Heart left ventricle (tissue), 16 donors: ENCODE data around the gene ASTL. TPM values are rescaled to one million over a fixed set of nuclear protein-coding genes. Genes with fewer than 3 reads are reported as not detected.
A peak's percentile ranks its signal among the peaks of the same experiment; 100 is the strongest.

Source experiments
- ATAC-seq, 4 donors: fragments of 200-7000 bp; cut with Tn5 transposase; one replicate each; pipeline ENCODE4 v1.9.1; 2020 to 2022; ENCODE audit warnings: moderate library complexity in 4 of 4, mild to moderate bottlenecking in 3 of 4, moderate number of reproducible peaks in 1 of 4
- DNase-seq, 5 donors: peaks; one replicate each; pipeline ENCODE4 v3.0.0-alpha.2; 2020
- H3K27ac ChIP-seq, 12 donors: fragments of 200-600 bp; sonication (generic) in 4 of 12; one replicate each; pipeline versions ENCODE4 v1.5.0 to v1.8.0; 2016 to 2022; ENCODE audit warnings: mild to moderate bottlenecking in 2 of 12
- H3K27me3 ChIP-seq, 9 donors: fragments of 200-600 bp; sonication (generic) in 2 of 9; one replicate each; pipeline versions ENCODE4 v1.5.1 to v1.8.0; 2016 to 2022; ENCODE audit warnings: mild to moderate bottlenecking in 3 of 9
- H3K36me3 ChIP-seq, 9 donors: fragments of 200-600 bp; sonication (generic) in 2 of 9; one replicate each; pipeline versions ENCODE4 v1.5.0 to v1.8.0; 2018 to 2022; ENCODE audit warnings: mild to moderate bottlenecking in 2 of 9
- H3K4me1 ChIP-seq, 12 donors: fragments of 200-600 bp; sonication (generic) in 4 of 12; one replicate each; pipeline versions ENCODE4 v1.5.0 to v1.8.0; 2016 to 2022; ENCODE audit warnings: mild to moderate bottlenecking in 3 of 12
- H3K4me3 ChIP-seq, 12 donors: fragments of 200-600 bp; sonication (generic) in 4 of 12; one replicate each; pipeline versions ENCODE4 v1.5.0 to v1.8.0; 2017 to 2022; ENCODE audit warnings: mild to moderate bottlenecking in 9 of 12, moderate library complexity in 4 of 12
- H3K9me3 ChIP-seq, 12 donors: fragments of 200-600 bp; sonication (generic) in 4 of 12; one replicate each; pipeline versions ENCODE4 v1.5.0 to v1.8.0; 2016 to 2022; ENCODE audit warnings: mild to moderate bottlenecking in 1 of 12
- CTCF ChIP-seq, 12 donors: fragments of 200-600 bp; sonication (generic) in 4 of 12; IDR thresholded peaks; one replicate each; pipeline versions ENCODE4 v1.5.0 to v1.8.0; 2018 to 2022; ENCODE audit warnings: antibody characterized with exemption in 12 of 12, mild to moderate bottlenecking in 5 of 12
- POLR2A ChIP-seq, 2 donors: fragments of 450-650 bp; IDR thresholded peaks; one replicate each; pipeline ENCODE4 v1.6.1; 2017; ENCODE audit warnings: antibody characterized with exemption in 2 of 2, mild to moderate bottlenecking in 2 of 2, moderate library complexity in 2 of 2
- WGBS, 4 donors: extraction: QIAGEN DNeasy Blood & Tissue Kit in 2 of 4; methylation state at CpG; one replicate each; pipeline versions ENCODE4 v1.1.5 to v1.1.7; 2013 to 2018; 5-methylcytosine and 5-hydroxymethylcytosine counted together
- intact Hi-C, 10 donors: fragments of 100-400 bp; cut with DNase I; formaldehyde crosslinking; loops; one replicate each; pipeline versions ENCODE4 v1.11.1 to v1.14.2; 2022
- polyA plus RNA-seq, 2 donors: library from polyadenylated mRNA; stranded (reverse); fragments of 200-250 nt; gene quantifications; one replicate each; pipeline ENCODE4 v1.2.3, GENCODE V29; 2013
- total RNA-seq, 9 donors: library from RNA; depleted of rRNA in 2 of 9; stranded (reverse); fragments of >200 nt in 2 of 9; fragmentation: NEBNext Ultra II Directional in 3 of 9; extraction: Animal tissue kit (Norgen Biotek cat#: 25700) in 3 of 9; gene quantifications; one replicate each; pipeline versions ENCODE4 v1.1.0 to v1.2.4, GENCODE V29; 2016 to 2023
- donor health status: ischemic (EF 13 %, LVEDD 7.1; RV severe dilation, severe dysfunction).
- donor health status: healthy with polysubstance abuse.
- donor health status: DM: no; HTN: yes; CAD: no.
- donor health status: DM: no; HTN: no; CAD: no.
- donor health status: ischemic (EF 25% LVEDD 6.9; RV normal size, moderate dysfunction).
- donor health status: ischemic (EF 25% LVEDD 5.7; RV mildly dilated, moderate dysfunction).
- donor health status: healthy.
- donor health status: DM: yes; HTN: yes; CAD: no.
- donor health status: ischemic (EF 35%, LVEDD 5.7; RV mildly dilated, moderate dysfunction).
- donor health status: nonischemic (EF 11% LVEDD 7.7; RV severe dilation, severe dysfunction).
- donor health status: DM: yes; HTN: yes; CAD: no.
- donor health status: PGD.
- donor health status: ischemic (EF 29% LVEDD 5.4; RV normal size, mild dysfunction).
- donor health status: nonischemic (EF 23%, LVEDD 6.1; RV moderate dilation, normal function).

Gene ASTL
- total and polyA plus RNA-seq, 11 donors = 0.14 TPM; not detected in 10

GRCh38 chr2:96106991-96107707 is 31.2 kb downstream of the ASTL start:
- DNase-seq (peak in 1 of 5 donors; percentile 26), ATAC-seq (no peak)
- Histone ChIP-seq H3K4me3 (no peak overlapping the region), H3K4me1 (peaks cover 7 to 56% (median 33%) of the 10 kb centered on the region in 12 donors), H3K36me3 (no peaks in the 10 kb centered on the region), H3K27me3 (no peaks in the 10 kb centered on the region), H3K27ac (peak overlapping the region in 4 of 12 donors; percentile 65 to 94 (median 88)), H3K9me3 (peaks cover 0 to 16% (median 10%) of the 10 kb centered on the region in 12 donors)
- TF ChIP-seq CTCF (IDR thresholded peaks at IDR 0.05) (no peak), POLR2A (IDR thresholded peaks at IDR 0.05) (no peak)
- WGBS, 4 donors = 70 to 85% (median 79%) methylated on average over 9 of the region's 9 CpGs
- intact Hi-C loops = no loop called here

GRCh38 chr2:96105994-96106715 is 32.1 kb downstream of the ASTL start:
- 96 to 98% (median 97%) methylated on average over 8 of the region's 8 CpGs for WGBS, 4 donors
- Histone ChIP-seq H3K27me3 (no peaks in the 10 kb centered on the region), H3K9me3 (peaks cover 0 to 16% (median 10%) of the 10 kb centered on the region in 12 donors), H3K4me3 (no peak overlapping the region), H3K4me1 (peaks cover 7 to 59% (median 33%) of the 10 kb centered on the region in 12 donors), H3K27ac (no peak overlapping the region), H3K36me3 (no peaks in the 10 kb centered on the region)
- intact Hi-C loops = no loop called here
- TF ChIP-seq CTCF (IDR thresholded peaks at IDR 0.05) (no peak), POLR2A (IDR thresholded peaks at IDR 0.05) (no peak)
- no peak for ATAC-seq
- DNase-seq = peak in 1 of 5 donors; percentile 9

- Histone ChIP-seq H3K27ac (peak overlapping the region in 1 of 12 donors; percentile 77), H3K36me3 (no peaks in the 10 kb centered on the region), H3K4me3 (no peak overlapping the region), H3K4me1 (peaks cover 7 to 57% (median 33%) of the 10 kb centered on the region in 12 donors), H3K9me3 (peaks cover 0 to 16% (median 10%) of the 10 kb centered on the region in 12 donors), H3K27me3 (no peaks in the 10 kb centered on the region)
- WGBS, 4 donors = 94 to 97% (median 96%) methylated on average over 3 of the region's 3 CpGs
- no peak for TF ChIP-seq POLR2A (IDR thresholded peaks at IDR 0.05)
- peak in 2 of 5 donors; percentile 9 to 12 for DNase-seq
- intact Hi-C loops = no loop called here
- ATAC-seq = no peak
These were observed 33.0 kb downstream of the ASTL start for GRCh38 chr2:96105152-96105915.

DNA sequence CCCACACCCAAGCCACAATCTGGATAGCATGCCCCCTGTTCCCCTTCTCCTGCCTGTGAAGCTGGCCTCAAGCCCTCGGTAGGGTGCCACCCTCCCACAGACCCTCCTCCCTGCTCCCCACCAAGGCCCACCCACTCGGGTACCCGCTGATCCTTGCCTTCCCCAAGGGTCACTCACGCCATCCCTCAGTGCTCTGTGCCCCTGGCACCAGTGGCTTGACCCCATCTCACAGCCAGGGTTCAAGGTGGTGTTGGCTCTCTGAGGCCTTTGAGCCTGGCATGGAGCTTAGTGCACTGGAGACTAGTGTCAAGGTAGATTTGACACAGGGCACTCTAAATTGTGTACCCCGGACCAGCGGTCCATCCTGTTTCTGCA is 33.8 kb downstream of the ASTL start:
- Histone ChIP-seq H3K4me1 (peaks cover 7 to 55% (median 34%) of the 10 kb centered on the region in 12 donors), H3K9me3 (peaks cover 0 to 16% (median 10%) of the 10 kb centered on the region in 12 donors), H3K27me3 (no peaks in the 10 kb centered on the region), H3K36me3 (no peaks in the 10 kb centered on the region), H3K4me3 (no peak overlapping the region), H3K27ac (peak overlapping the region in 9 of 12 donors; percentile 40 to 77 (median 70))
- intact Hi-C loops = no loop called here
- ATAC-seq (no peak), DNase-seq (peak in 2 of 5 donors; percentile 14 to 17)
- TF ChIP-seq POLR2A (IDR thresholded peaks at IDR 0.05) (no peak), CTCF (IDR thresholded peaks at IDR 0.05) (no peak)
- 87 to 93% (median 89%) methylated on average over 3 to 6 of the region's 6 CpGs for WGBS, 4 donors
